Hepatocyte (in vitro differentiated cells): ENCODE measurements around the gene HOXC9.

Source experiments
- EZH2 ChIP-seq: fragments of 200-600 bp; sonication (generic); IDR thresholded peaks from 2 replicates; pipeline ENCODE4 v1.6.1; 2016; ENCODE audit warnings: antibody characterized with exemption, mild to moderate bottlenecking, borderline replicate concordance
- EZH2phosphoT487 ChIP-seq: fragments of 200-600 bp; sonication (generic); IDR thresholded peaks from one replicate; pipeline ENCODE4 v1.6.1; 2018; ENCODE audit warnings: antibody characterized with exemption, mild to moderate bottlenecking, low read depth, moderate library complexity; ENCODE audit not compliant: unreplicated experiment, severe bottlenecking
- TF ChIP-seq, protein P1 (sequence below): fragments of 200-600 bp; sonication (generic); IDR thresholded peaks from 2 replicates; pipeline ENCODE4 v1.5.1; 2016; ENCODE audit warnings: antibody characterized with exemption, mild to moderate bottlenecking; ENCODE audit not compliant: poor library complexity

DNA sequence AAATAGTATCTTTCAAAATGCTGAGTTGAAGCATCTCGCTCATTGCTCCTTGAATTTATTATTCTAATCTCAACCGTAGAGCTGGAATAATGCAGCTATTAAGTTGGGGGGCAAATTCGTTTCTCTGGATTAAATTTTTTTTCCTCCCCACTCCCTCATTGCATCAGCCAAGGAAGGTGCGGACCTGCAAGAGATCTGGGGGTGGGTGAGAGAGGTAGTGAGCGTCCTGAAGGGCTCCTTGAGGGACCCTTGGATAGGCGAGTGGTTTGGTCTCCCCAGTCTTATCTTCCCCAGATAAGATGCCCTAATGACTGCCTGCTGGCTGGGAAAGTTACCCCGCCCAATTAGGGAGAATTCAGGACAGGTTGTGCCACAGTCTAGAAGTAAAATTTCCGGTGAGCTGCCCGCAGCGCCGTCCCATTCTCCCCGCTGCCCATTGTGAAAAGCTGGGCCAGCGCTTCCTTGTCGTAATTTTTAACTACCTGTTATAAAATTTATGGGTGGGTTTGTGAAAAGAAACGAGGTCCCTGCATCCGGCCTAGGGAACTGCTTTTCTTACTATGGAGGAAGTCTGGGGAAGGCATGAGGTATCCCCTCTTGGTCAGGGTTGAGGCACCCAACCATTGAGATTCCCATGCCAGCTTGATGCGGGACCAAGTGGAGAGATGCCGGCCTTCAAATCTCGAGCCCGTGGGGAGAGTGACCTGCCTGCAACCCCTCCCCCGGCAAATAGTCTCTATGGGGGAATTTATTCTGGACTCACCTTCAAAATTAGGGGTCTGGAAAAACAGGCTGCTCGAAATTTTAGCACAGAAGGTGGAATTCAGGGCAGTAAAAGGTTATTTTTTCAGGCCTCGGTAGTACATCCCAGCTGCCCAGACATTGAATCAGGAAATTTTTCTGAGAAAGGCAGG is 15.3 kb downstream of the HOXC9 start:
- TF ChIP-seq, protein P1, sequence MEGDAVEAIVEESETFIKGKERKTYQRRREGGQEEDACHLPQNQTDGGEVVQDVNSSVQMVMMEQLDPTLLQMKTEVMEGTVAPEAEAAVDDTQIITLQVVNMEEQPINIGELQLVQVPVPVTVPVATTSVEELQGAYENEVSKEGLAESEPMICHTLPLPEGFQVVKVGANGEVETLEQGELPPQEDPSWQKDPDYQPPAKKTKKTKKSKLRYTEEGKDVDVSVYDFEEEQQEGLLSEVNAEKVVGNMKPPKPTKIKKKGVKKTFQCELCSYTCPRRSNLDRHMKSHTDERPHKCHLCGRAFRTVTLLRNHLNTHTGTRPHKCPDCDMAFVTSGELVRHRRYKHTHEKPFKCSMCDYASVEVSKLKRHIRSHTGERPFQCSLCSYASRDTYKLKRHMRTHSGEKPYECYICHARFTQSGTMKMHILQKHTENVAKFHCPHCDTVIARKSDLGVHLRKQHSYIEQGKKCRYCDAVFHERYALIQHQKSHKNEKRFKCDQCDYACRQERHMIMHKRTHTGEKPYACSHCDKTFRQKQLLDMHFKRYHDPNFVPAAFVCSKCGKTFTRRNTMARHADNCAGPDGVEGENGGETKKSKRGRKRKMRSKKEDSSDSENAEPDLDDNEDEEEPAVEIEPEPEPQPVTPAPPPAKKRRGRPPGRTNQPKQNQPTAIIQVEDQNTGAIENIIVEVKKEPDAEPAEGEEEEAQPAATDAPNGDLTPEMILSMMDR, result no peak
- TF ChIP-seq EZH2 (no peak), EZH2phosphoT487 (no peak)
